Liver (tissue), 9 donors: ENCODE results near the gene ZSWIM6. TPM values are rescaled to one million over a fixed set of nuclear protein-coding genes. Genes with fewer than 3 reads are reported as not detected.

Source experiments
- DNase-seq: peaks from one replicate; pipeline ENCODE4 v3.0.0-alpha.2; 2017; ENCODE audit warnings: low spot score
- H3K27ac ChIP-seq, 2 donors: one replicate each; pipeline ENCODE4 v1.7.0; 2013; ENCODE audit warnings: inconsistent platforms in 2 of 2, low read length in 2 of 2, control low read depth in 1 of 2, low read depth in 1 of 2, mild to moderate bottlenecking in 1 of 2
- H3K27me3 ChIP-seq, 4 donors: one replicate each; pipeline versions ENCODE4 v1.6.1 to v1.7.0; 2013; ENCODE audit warnings: low read length in 3 of 4, inconsistent platforms in 1 of 4, mild to moderate bottlenecking in 1 of 4, moderate library complexity in 1 of 4; ENCODE audit not compliant: control insufficient read depth in 4 of 4, insufficient read depth in 4 of 4
- H3K36me3 ChIP-seq, 4 donors: one replicate each; pipeline versions ENCODE4 v1.6.1 to v1.7.0; 2013; ENCODE audit warnings: low read length in 3 of 4, mild to moderate bottlenecking in 3 of 4, low read depth in 1 of 4, moderate library complexity in 1 of 4; ENCODE audit not compliant: control insufficient read depth in 4 of 4, insufficient read depth in 3 of 4
- H3K4me1 ChIP-seq, 4 donors: one replicate each; pipeline versions ENCODE4 v1.6.1 to v1.7.0; 2013; ENCODE audit warnings: low read length in 3 of 4, mild to moderate bottlenecking in 3 of 4, moderate library complexity in 1 of 4; ENCODE audit not compliant: control insufficient read depth in 4 of 4, insufficient read depth in 4 of 4
- H3K4me3 ChIP-seq, 3 donors: one replicate each; pipeline versions ENCODE4 v1.6.1 to v1.7.0; 2013; ENCODE audit warnings: low read length in 3 of 3, control low read depth in 1 of 3, low read depth in 1 of 3, mild to moderate bottlenecking in 1 of 3
- H3K9ac ChIP-seq, 2 donors: one replicate each; pipeline ENCODE4 v1.7.0; 2013; ENCODE audit warnings: low read length in 2 of 2, mild to moderate bottlenecking in 2 of 2, moderate library complexity in 2 of 2, control low read depth in 1 of 2, low read depth in 1 of 2
- H3K9me3 ChIP-seq, 4 donors: one replicate each; pipeline versions ENCODE4 v1.6.1 to v1.7.0; 2013; ENCODE audit warnings: low read length in 3 of 4; ENCODE audit not compliant: control insufficient read depth in 4 of 4
- EGR1 ChIP-seq, 2 donors: IDR thresholded peaks; 2 replicates each; pipeline ENCODE4 v1.6.1; 2016 to 2018; ENCODE audit warnings: antibody characterized with exemption in 2 of 2, low read depth in 2 of 2
- FOXA1 ChIP-seq: IDR thresholded peaks from 2 replicates; pipeline ENCODE4 v1.6.1; 2016; ENCODE audit warnings: antibody characterized with exemption
- FOXA2 ChIP-seq: IDR thresholded peaks from 2 replicates; pipeline ENCODE4 v1.6.1; 2016; ENCODE audit warnings: antibody characterized with exemption
- GABPA ChIP-seq, 2 donors: IDR thresholded peaks in 1 of 2; conservative IDR thresholded peaks in 1 of 2; 2 replicates each; pipeline ENCODE4 v1.6.1; 2016; ENCODE audit warnings: antibody characterized with exemption in 2 of 2, mild to moderate bottlenecking in 1 of 2, moderate library complexity in 1 of 2
- HNF4A ChIP-seq, 2 donors: conservative IDR thresholded peaks; 2 replicates each; pipeline ENCODE4 v1.6.1; 2016; ENCODE audit warnings: antibody characterized with exemption in 2 of 2, mild to moderate bottlenecking in 2 of 2
- HNF4G ChIP-seq: IDR thresholded peaks from 2 replicates; pipeline ENCODE4 v1.6.1; 2016; ENCODE audit warnings: antibody characterized with exemption
- NR2F2 ChIP-seq: IDR thresholded peaks from 2 replicates; pipeline ENCODE4 v1.6.1; 2016; ENCODE audit warnings: antibody characterized with exemption
- RAD21 ChIP-seq, 2 donors: IDR thresholded peaks; 2 replicates each; pipeline ENCODE4 v1.6.1; 2016; ENCODE audit warnings: antibody characterized with exemption in 2 of 2, mild to moderate bottlenecking in 2 of 2
- RXRA ChIP-seq, 2 donors: IDR thresholded peaks; 2 replicates each; pipeline ENCODE4 v1.6.1; 2017 to 2018; ENCODE audit warnings: antibody characterized with exemption in 2 of 2, mild to moderate bottlenecking in 1 of 2
- SP1 ChIP-seq: IDR thresholded peaks from 2 replicates; pipeline ENCODE4 v1.6.1; 2018; ENCODE audit warnings: antibody characterized with exemption, mild to moderate bottlenecking
- TAF1 ChIP-seq: conservative IDR thresholded peaks from 2 replicates; pipeline ENCODE4 v1.6.1; 2016; ENCODE audit warnings: antibody characterized with exemption, mild to moderate bottlenecking
- YY1 ChIP-seq: IDR thresholded peaks from 2 replicates; pipeline ENCODE4 v1.6.1; 2016; ENCODE audit warnings: antibody characterized with exemption, mild to moderate bottlenecking
- WGBS: extraction: QIAGEN DNeasy Blood & Tissue Kit; methylation state at CpG from one replicate; pipeline ENCODE4 v1.1.7; 2013; 5-methylcytosine and 5-hydroxymethylcytosine counted together
- polyA plus RNA-seq, 2 donors: library from polyadenylated mRNA; stranded (reverse) in 1 of 2; unstranded in 1 of 2; fragments of 200-250 nt in 1 of 2; fragments of >200 nt in 1 of 2; fragmentation: Nextera tagmentation in 1 of 2; extraction: Ambion mirVana in 1 of 2; gene quantifications; one replicate each; pipeline versions ENCODE4 v1.2.1 to v1.2.3, GENCODE V29; 2013 to 2015
- total RNA-seq, 2 donors: library from RNA; depleted of rRNA; stranded (reverse); fragments of >200 nt; gene quantifications; one replicate each; pipeline ENCODE4 v1.2.3, GENCODE V29; 2014
- TF ChIP-seq, protein P1 (sequence below): fragments of 150-350 bp; IDR thresholded peaks from 2 replicates; pipeline ENCODE4 v1.5.1; 2017; ENCODE audit warnings: improper control_type of control experiment, low read depth, low read length; ENCODE audit not compliant: missing input control
- TF ChIP-seq, protein P2 (sequence below): IDR thresholded peaks from 2 replicates; pipeline ENCODE4 v1.6.1; 2016; ENCODE audit warnings: antibody characterized with exemption, mild to moderate bottlenecking
- TF ChIP-seq, protein P3 (sequence below): IDR thresholded peaks from 2 replicates; pipeline ENCODE4 v1.6.1; 2016; ENCODE audit warnings: antibody characterized with exemption
- TF ChIP-seq, protein P4 (sequence below): IDR thresholded peaks from 2 replicates; pipeline ENCODE4 v1.6.1; 2016; ENCODE audit warnings: antibody characterized with exemption
- TF ChIP-seq, protein P5 (sequence below): IDR thresholded peaks from 2 replicates; pipeline ENCODE4 v1.6.1; 2016; ENCODE audit warnings: antibody characterized with exemption
- donor health status: healthy.
- donor health status: healthy.
- donor health status: healthy.
- donor health status: healthy.
- donor health status: healthy.

ZSWIM6 gene
- total and polyA plus RNA-seq, 4 donors, result 1.3 to 5.2 (median 3.3) TPM

DNA sequence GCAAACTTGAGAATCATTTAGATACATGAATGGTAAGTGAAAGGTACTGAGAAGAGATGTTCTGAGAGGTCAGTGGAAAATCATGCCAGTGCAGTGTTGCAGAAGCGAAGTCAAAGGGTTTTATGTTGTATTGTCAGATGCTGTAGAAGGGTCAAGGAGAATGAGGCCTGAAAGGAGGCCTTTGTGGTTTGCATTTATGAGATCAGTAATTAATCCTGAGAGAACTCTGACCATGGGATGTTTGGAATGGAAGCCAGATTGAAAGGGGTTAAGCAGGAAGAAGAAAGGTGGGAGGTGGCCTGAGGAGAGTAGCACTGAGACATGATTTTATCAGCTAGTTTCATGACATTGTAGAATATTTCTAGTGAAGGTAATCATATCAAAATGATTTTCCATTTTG lies 97.8 kb downstream of the ZSWIM6 start:
- Histone ChIP-seq H3K9ac (no peak overlapping the region), H3K4me3 (no peak overlapping the region), H3K36me3 (no peaks in the 10 kb centered on the region), H3K27ac (no peak overlapping the region), H3K27me3 (no peaks in the 10 kb centered on the region), H3K4me1 (peaks cover 0 to 13% (median 4%) of the 10 kb centered on the region in 4 donors), H3K9me3 (no peaks in the 10 kb centered on the region)
- DNase-seq, result no peak
- TF ChIP-seq FOXA1, result no peak
- no peak for TF ChIP-seq HNF4G
- TF ChIP-seq, protein P1, sequence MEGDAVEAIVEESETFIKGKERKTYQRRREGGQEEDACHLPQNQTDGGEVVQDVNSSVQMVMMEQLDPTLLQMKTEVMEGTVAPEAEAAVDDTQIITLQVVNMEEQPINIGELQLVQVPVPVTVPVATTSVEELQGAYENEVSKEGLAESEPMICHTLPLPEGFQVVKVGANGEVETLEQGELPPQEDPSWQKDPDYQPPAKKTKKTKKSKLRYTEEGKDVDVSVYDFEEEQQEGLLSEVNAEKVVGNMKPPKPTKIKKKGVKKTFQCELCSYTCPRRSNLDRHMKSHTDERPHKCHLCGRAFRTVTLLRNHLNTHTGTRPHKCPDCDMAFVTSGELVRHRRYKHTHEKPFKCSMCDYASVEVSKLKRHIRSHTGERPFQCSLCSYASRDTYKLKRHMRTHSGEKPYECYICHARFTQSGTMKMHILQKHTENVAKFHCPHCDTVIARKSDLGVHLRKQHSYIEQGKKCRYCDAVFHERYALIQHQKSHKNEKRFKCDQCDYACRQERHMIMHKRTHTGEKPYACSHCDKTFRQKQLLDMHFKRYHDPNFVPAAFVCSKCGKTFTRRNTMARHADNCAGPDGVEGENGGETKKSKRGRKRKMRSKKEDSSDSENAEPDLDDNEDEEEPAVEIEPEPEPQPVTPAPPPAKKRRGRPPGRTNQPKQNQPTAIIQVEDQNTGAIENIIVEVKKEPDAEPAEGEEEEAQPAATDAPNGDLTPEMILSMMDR, result no peak
- no peak for TF ChIP-seq RXRA (IDR thresholded peaks at IDR 0.05)
- TF ChIP-seq, protein P2, sequence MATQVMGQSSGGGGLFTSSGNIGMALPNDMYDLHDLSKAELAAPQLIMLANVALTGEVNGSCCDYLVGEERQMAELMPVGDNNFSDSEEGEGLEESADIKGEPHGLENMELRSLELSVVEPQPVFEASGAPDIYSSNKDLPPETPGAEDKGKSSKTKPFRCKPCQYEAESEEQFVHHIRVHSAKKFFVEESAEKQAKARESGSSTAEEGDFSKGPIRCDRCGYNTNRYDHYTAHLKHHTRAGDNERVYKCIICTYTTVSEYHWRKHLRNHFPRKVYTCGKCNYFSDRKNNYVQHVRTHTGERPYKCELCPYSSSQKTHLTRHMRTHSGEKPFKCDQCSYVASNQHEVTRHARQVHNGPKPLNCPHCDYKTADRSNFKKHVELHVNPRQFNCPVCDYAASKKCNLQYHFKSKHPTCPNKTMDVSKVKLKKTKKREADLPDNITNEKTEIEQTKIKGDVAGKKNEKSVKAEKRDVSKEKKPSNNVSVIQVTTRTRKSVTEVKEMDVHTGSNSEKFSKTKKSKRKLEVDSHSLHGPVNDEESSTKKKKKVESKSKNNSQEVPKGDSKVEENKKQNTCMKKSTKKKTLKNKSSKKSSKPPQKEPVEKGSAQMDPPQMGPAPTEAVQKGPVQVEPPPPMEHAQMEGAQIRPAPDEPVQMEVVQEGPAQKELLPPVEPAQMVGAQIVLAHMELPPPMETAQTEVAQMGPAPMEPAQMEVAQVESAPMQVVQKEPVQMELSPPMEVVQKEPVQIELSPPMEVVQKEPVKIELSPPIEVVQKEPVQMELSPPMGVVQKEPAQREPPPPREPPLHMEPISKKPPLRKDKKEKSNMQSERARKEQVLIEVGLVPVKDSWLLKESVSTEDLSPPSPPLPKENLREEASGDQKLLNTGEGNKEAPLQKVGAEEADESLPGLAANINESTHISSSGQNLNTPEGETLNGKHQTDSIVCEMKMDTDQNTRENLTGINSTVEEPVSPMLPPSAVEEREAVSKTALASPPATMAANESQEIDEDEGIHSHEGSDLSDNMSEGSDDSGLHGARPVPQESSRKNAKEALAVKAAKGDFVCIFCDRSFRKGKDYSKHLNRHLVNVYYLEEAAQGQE, result no peak
- no peak for TF ChIP-seq RAD21 (IDR thresholded peaks at IDR 0.05)
- TF ChIP-seq FOXA2, result no peak
- TF ChIP-seq, protein P3, sequence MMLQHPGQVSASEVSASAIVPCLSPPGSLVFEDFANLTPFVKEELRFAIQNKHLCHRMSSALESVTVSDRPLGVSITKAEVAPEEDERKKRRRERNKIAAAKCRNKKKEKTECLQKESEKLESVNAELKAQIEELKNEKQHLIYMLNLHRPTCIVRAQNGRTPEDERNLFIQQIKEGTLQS, result no peak
- no peak for TF ChIP-seq SP1
- TF ChIP-seq EGR1 (IDR thresholded peaks at IDR 0.05; ENCODE audit: low read depth in 2 of 2), result no peak
- TF ChIP-seq, protein P4, sequence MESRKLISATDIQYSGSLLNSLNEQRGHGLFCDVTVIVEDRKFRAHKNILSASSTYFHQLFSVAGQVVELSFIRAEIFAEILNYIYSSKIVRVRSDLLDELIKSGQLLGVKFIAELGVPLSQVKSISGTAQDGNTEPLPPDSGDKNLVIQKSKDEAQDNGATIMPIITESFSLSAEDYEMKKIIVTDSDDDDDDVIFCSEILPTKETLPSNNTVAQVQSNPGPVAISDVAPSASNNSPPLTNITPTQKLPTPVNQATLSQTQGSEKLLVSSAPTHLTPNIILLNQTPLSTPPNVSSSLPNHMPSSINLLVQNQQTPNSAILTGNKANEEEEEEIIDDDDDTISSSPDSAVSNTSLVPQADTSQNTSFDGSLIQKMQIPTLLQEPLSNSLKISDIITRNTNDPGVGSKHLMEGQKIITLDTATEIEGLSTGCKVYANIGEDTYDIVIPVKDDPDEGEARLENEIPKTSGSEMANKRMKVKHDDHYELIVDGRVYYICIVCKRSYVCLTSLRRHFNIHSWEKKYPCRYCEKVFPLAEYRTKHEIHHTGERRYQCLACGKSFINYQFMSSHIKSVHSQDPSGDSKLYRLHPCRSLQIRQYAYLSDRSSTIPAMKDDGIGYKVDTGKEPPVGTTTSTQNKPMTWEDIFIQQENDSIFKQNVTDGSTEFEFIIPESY, result no peak
- no peak for TF ChIP-seq GABPA (IDR thresholded peaks at IDR 0.05 in 1 of 2, conservative IDR thresholded peaks at IDR 0.05 in 1 of 2)
- no peak for TF ChIP-seq NR2F2
- TF ChIP-seq, protein P5, sequence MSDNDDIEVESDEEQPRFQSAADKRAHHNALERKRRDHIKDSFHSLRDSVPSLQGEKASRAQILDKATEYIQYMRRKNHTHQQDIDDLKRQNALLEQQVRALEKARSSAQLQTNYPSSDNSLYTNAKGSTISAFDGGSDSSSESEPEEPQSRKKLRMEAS, result no peak
- 99% methylated on average over 1 of the region's 1 CpG for WGBS

DNA sequence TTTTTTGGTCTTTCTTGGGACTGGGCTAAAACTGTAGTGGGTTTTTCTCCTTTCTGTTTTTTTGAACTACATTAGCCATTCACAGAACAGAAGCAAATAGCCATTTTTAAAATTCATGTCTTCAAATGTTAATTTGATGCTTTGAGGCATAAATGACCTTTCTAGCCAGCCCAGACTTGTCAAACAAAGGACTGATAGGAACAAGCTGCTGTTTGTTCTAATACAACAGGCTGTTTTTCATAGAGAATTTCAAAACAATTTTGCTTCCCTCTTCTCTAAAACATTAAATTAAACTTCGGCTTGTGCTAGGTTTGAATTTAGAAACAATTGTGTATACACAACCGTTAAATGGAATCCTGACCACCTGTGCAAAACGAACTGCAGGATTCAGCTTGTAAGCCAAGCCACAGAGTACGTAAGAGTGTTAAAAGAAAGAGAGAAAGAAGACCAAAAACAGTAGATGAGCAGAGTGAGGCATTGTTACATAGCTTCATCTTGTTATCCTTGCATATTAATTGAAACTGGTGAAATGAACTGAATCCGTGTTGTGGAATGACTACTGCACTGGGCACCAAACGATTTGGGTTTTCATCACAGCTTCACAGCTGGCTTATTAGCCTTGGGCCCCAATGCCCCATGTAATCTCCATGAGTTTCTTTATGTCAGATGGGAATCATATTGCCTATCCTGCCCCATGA lies 100.0 kb downstream of the ZSWIM6 start:
- Histone ChIP-seq H3K4me1 (peaks cover 0 to 13% (median 4%) of the 10 kb centered on the region in 4 donors), H3K27me3 (no peaks in the 10 kb centered on the region), H3K36me3 (no peaks in the 10 kb centered on the region), H3K9ac (no peak overlapping the region), H3K4me3 (no peak overlapping the region), H3K9me3 (no peaks in the 10 kb centered on the region), H3K27ac (no peak overlapping the region)
- WGBS, result 65% methylated on average over 6 of the region's 6 CpGs
- DNase-seq, result no peak
- TF ChIP-seq FOXA2, result no peak
- no peak for TF ChIP-seq NR2F2
- TF ChIP-seq SP1, result no peak
- TF ChIP-seq YY1, result no peak
- TF ChIP-seq TAF1, result no peak
- TF ChIP-seq HNF4A (conservative IDR thresholded peaks at IDR 0.05), result no peak
- TF ChIP-seq, protein P5, result no peak
